SK-N-DZ (cell line): ENCODE data around the gene CAPNS2. TPM values are rescaled to one million over a fixed set of nuclear protein-coding genes. Genes with fewer than 3 reads are reported as not detected.

Experiments used
- DNase-seq: peaks from one replicate; pipeline ENCODE4 v3.0.0-alpha.2; 2015; ENCODE audit warnings: low spot score
- polyA plus RNA-seq, 2 experiments: library from polyadenylated mRNA; depleted of rRNA; stranded (reverse); fragments of >200 nt; gene quantifications; 2 replicates each; pipeline ENCODE4 v1.2.3, GENCODE V29; 2014

The CAPNS2 gene
- polyA plus RNA-seq (2014; cell fraction: cytosol; rRNA removed): not detected in 2 replicates
- not detected in 2 replicates for polyA plus RNA-seq (2014; cell fraction: nucleus; rRNA removed)

DNA sequence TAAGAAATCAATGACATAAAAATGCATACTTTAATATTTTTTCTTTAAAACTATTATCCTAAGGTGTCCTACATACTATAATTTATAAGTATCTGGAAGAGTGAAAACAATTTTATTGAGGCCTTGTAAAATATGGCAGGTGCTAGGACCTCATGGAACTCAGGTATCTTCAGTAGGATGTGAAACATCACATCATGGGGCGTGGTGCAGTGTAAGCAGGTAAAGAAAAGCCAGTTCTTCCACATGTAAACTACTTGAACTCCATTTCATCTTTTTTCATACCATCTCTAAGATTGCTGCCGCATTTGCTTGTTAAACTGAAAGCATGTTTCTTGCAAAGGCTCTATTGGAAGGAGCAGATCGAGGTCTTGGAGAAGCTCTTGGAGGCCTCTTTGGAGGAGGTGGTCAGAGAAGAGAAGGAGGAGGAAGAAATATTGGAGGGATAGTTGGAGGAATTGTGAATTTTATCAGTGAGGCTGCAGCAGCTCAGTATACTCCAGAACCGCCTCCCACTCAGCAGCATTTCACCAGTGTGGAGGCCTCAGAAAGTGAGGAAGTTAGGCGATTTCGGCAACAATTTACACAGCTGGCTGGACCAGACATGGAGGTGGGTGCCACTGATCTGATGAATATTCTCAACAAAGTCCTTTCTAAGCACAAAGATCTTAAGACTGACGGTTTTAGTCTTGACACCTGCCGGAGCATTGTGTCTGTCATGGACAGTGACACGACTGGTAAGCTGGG is at the start of gene CAPNS2:
Gene CAPNS2 (plus strand): TSS at position 253 of the 744 bp plus-strand sequence. CDS start 73 bp downstream, at position 326.
- no peak for DNase-seq

- DNase-seq: no peak
These were observed 44.7 kb upstream of the CAPNS2 start for GRCh38 chr16:55521792-55522191.

DNA sequence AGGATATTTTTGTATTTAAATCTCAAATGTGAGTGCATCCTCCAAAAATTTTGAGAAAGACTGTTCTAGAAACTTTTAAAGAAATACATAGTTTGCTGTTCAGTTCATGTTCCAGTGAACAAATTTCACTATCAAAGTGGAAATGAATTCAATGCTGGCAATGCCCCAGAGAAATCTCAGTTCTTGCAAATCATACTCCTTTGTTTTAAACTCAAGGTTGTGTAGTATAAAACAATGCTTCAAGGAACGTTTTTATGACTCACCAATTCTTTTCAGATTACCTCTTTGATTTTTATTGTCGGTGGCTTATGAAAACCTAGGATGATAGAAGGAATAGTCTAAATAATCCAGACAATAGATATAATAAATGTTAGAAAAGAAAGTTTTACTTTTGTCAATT is 40.0 kb upstream of the CAPNS2 start:
- DNase-seq: no peak

DNA sequence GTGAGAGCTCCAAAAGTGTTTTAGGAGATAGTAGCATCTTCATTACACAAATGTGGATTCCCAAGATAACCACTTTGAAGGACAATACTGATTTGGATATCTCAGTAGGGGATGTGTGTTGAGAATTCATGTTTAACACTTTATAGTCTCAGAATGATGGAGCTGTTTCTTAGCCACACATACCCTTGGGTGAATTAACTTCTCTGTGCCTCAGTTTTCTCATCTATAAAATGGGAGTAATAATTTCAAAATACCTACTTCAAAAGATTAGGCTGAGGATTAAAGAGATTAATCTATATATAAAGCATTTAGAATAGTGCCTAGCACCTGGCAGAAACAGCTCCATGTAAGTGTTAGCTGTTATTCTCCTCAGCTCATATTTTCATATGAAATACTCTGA is 38.6 kb upstream of the CAPNS2 start:
- no peak for DNase-seq

DNA sequence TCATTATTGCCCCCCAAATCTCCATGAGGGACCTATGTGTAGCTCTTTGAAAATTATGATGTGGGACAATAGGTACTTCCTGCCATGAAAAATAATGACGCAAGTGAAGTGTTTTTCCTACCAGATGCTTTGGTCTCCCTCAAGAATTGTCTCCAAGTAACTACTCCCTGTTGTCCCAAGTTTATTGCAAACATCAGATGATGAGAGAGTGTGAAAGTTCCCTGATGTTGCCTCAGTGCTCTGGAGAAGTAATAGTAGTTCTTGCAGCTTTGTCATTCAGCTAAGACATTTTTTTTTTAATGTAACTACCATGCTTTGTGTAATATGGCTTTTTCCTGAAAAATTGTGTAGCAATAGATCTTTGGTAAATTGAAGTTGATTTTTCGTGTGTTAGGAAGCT is 37.5 kb upstream of the CAPNS2 start:
- DNase-seq: no peak

GRCh38 chr16:55530316-55530856 is 36.1 kb upstream of the CAPNS2 start:
- DNase-seq: no peak

- no peak for DNase-seq
These were observed 34.3 kb upstream of the CAPNS2 start for GRCh38 chr16:55532227-55532626.

DNA sequence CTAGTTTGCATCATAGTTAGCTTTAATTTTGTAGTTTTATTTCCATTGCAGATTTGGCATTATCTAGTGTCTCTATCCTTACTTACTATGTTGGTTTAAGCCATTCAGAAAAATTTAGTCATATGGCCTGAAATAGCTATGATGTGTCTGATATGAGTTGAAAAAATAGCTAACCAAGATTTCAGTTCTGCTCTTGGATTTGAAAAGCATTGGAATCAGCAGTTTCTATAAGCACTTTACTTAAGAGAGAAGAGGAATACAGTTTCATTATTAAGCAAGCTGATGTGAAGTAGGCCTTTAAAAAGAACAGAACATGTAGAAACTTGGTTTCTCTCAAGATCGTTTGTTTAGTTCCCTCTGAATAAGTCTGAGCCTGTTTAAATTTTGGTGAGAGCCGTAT is 31.7 kb upstream of the CAPNS2 start:
- no peak for DNase-seq

DNA sequence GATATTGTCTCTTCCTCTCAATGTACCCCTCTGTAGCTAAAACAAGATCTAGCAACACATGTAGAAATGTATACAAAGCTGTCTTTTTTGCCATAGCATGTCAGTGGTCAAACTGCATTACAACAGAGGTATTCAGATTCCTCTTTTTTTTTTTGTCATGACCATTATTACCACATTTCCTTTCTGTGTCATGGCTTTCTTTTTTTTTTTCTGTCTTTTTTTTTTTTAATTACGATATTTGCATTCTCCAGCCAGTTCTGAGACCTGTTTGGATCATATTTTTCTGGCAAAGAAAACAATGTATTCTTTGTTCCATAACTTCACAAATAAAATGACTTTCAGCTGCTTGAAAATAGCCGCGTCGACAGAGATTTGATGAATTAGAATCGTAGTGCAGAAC is 27.4 kb upstream of the CAPNS2 start:
- no peak for DNase-seq

DNA sequence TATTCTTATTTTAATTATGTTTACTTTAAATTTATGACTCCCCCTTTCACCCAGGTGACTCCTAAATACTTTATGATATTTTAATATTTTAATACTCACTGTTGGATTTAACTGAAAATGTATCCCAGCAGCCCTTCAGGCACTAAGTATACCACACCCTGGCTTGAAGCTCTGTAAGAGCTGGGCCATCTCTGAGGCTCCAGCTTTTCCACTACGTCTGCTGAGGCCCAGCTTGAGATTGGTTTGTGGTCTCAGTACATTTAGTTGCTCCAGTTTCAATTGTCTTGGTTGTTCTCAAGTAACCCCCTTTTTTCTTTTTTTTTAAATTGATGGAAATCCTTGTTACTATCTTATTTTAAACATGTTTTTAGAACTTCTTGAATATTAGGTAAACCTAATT is 27.0 kb upstream of the CAPNS2 start:
- DNase-seq: no peak

GRCh38 chr16:55540221-55540620 is 26.3 kb upstream of the CAPNS2 start:
- DNase-seq: no peak

GRCh38 chr16:55542459-55543082 is 23.9 kb upstream of the CAPNS2 start:
- DNase-seq: no peak

DNA sequence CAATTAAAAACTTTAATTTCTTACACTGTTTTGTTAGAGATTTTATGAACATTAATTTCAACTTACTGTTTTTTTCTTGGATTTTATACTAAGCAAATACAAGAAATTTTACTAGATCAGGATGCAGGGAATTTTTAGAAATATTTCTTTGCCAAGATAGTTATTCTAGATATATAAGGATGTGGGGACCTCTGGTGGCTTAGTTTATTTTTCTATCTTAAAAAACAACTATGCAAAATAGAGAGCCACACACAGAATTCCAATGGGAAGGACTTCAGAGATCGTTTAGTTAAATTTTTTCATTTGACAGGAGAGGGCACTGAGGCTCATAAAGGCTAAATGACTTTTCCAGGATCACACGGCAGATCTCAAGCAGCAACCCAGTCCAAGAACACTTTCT is 23.0 kb upstream of the CAPNS2 start:
- peak; percentile 47 for DNase-seq

- DNase-seq: no peak
These were observed 13.9 kb upstream of the CAPNS2 start for GRCh38 chr16:55552621-55553020.

GRCh38 chr16:55555436-55555835 is 11.0 kb upstream of the CAPNS2 start:
- no peak for DNase-seq

GRCh38 chr16:55557186-55557585 is 9.3 kb upstream of the CAPNS2 start:
- no peak for DNase-seq

DNA sequence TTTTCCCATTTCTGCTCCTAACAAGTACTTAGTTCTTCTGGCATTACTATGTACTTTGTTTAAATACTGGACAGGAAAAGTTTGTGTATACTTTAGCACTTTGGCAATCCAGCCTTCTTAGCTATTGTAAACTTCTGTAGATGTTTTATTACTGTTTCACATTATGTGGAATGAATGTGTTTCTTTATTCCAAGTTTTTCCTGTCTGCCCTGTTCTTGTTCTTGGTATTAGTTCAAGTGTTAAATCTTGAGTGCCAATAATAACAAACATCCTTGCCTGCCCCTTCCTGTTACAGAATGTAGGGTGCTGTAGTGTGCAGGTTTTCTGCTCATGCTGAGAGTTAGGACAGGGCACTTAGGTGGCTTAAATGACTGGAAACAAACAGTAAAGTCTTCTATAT is 7.3 kb upstream of the CAPNS2 start:
- no peak for DNase-seq

DNA sequence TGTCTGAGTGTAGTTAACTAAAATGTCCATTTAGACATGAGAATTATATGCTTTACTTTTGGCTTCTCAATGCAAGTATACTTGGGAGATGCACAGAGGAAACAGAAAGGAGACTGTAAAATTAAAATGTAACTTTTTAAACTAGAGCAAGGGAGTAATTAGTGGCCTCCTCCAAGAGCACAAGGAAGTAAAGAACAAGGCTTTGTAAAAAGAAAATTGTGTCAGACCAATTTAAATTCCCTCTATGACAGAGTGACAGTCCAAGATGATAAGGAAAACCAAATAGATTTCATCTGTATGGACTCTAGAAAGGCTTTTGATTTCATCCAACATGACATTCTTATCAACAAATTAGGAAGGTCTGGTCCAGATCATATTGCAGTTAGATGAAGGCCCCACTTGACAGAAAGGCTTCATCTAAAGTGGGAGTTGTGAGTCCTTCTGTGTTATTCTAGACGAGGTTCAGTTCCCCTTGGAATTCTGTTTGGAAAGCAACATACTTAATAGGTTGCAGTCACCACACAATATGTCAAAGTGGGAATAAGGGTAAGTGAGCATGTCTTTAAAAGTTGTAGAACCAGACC is 6.5 kb upstream of the CAPNS2 start:
- peak; percentile 93 for DNase-seq

- DNase-seq: peak; percentile 12
These were observed 5.1 kb upstream of the CAPNS2 start for GRCh38 chr16:55561319-55561848.

GRCh38 chr16:55562936-55563335 is 3.5 kb upstream of the CAPNS2 start:
- DNase-seq: no peak

GRCh38 chr16:55563797-55564196 is 2.7 kb upstream of the CAPNS2 start:
- DNase-seq: no peak

- no peak for DNase-seq
These were observed 1.4 kb upstream of the CAPNS2 start for GRCh38 chr16:55565086-55565485.
